Activated CD4-positive, alpha-beta T cell treated with anti-CD3 and anti-CD28 coated beads for 24 hours (primary cell): ENCODE measurements around the gene SH3GL1.
"Not testable (repeated sequence)": the region's sequence is repeated elsewhere in the genome, so short reads cannot be mapped to it uniquely, and the experiment has no call there.

Experiments
- DNase-seq, 2 donors: peaks; one replicate each; pipeline ENCODE4 v3.0.0-alpha.2; 2020; ENCODE audit warnings: low read depth in 2 of 2

SH3GL1 gene

DNA sequence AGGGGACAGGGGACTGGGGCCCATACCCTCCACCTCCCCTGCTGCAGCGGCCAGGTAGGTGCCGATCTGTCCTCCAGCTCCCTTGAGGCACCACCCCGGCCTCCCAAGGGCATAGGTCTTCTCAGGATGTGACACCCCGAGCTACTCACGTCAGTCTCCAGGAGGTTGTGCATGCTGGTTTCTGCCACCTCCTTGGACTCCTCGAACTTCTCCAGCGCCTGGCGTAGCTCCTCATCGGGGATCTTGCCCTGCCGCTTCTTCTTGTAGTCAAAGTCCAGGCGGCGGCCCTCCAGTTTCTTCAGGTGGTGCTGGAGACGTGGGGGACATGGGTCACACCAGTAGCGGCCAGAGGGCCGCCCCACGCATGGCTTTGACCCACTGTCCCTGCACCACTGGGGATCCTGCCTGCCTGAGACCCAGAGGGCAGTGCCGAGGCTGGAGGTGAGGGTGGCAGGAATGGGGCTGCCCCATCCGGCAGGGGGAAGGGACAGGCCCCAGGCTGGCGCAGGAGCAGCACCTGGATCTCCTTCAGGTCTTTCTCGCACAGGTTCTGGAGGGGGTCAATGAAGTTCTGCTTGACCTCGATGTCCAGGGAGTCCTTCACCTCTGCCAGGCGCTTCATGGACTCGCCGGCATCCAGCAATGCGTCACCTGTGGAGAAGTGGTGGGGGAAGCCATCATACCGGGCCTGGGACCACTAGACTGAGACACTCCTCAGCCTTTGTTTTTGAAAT lies 36.6 kb downstream of the SH3GL1 start:
- DNase-seq, result no peak

- no peak for DNase-seq
Observed at GRCh38 chr19:4362831-4363545, 37.4 kb downstream of the SH3GL1 start.

DNA sequence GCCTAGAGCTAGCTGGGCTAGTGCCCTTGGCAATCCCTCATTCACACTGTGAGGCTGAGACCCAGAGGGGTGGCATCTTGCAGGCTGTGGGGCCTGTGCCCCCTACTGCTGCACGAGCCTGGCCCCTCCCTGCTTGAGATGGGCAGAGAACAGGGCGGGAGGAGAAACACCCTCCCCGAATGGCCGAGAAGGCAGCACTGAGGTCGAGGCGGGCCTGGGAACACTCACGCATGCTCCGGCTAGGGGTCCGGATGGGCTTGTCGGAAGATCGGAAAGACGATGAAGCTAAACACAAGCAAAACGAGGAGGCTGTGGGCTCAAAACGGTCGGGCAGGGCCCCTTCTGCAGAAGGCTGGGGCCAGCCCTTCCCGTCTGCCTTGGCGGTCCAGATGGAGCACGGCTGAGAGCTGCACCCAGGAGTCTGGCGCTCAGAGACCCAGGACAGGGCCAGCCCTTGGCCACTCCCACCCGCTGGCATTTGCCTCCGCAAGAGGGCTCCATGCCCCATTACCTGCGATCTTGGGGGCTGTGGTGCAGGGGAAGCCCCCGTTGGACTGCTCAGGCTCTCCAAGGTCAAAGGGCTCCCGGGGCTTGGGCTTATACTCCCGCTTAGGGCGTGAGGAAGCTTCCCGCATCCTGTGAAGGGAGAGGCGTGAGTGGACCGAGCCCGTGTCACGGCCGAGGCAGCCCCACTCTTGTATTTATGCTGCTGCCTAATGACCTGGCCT lies 38.1 kb downstream of the SH3GL1 start:
- no peak for DNase-seq

GRCh38 chr19:4361152-4362046 lies 38.9 kb downstream of the SH3GL1 start:
- no peak for DNase-seq

- no peak for DNase-seq
Observed at GRCh38 chr19:4360641-4361151, 39.7 kb downstream of the SH3GL1 start.

GRCh38 chr19:4360081-4360569 lies 40.2 kb downstream of the SH3GL1 start:
- DNase-seq, result no peak

- DNase-seq, result no peak
Observed at GRCh38 chr19:4359627-4360000, 40.7 kb downstream of the SH3GL1 start.

- no peak for DNase-seq
Observed at GRCh38 chr19:4358709-4359626, 41.4 kb downstream of the SH3GL1 start.

DNA sequence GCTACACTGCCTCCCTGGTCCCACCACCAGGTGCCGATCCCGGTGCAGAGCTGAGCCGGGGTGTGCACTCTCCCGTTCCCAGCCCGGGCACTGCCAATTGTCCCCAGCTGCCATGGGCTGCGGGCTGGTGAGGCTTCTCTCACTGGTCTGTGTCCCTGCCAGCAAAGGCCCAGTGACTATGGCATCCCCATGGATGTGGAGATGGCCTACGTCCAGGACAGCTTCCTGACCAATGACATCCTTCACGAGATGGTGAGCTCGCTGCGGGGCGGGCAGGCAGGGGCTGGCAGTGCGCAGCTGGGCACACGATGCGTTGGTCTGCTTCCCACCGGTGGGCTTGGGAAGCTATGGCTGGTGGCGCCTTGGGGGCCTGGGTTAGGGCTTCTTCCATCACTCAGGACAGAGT lies 42.4 kb downstream of the SH3GL1 start:
- no peak for DNase-seq

DNA sequence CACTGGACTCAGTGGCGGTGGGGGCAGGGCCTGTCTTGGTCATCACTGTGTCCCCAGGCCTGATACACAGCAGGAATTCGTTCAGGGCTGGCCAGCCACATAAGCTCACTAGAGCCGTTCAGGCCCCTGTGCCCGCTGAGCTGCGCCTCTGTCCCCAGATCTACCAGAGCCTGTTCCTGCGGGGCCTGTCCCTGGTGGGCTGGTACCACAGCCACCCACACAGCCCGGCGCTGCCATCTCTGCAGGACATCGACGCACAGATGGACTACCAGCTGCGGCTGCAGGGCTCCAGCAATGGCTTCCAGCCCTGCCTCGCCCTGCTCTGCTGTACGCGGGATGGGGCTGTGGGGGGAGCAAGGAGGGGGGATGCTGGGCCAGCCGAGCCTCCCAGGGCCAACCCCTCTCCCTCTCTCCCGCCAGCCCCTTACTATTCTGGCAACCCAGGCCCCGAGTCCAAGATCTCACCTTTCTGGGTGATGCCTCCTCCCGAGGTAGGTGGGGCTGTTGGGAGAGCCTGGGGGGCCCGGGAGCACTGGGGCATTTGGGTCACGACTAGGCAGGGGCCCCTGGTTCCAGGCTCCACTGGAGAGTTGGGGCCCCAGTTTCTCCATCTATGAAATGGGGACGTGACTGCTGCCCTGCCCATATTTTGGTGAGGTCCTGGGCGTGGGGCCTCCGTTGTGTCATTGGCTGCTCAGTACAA lies 43.1 kb downstream of the SH3GL1 start:
- DNase-seq, result no peak

DNA sequence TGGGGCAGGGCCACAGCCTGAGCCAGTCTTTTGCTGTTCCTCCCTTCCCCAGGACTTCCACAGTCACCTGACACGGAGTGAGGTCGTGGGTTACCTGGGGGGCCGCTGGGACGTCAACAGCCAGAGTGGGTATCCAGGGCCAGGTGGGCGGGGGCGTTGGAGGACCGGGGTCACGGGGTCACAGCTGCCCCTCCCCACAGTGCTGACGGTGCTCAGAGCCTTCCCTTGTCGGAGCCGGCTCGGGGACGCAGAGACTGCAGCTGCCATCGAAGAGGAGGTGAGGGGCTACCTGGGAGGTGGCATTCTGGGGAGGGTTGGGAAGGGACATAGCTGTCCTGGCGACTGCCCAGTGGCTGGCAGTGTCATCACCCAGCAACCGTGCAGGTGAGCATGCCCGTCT lies 45.5 kb downstream of the SH3GL1 start:
- DNase-seq, result no peak

DNA sequence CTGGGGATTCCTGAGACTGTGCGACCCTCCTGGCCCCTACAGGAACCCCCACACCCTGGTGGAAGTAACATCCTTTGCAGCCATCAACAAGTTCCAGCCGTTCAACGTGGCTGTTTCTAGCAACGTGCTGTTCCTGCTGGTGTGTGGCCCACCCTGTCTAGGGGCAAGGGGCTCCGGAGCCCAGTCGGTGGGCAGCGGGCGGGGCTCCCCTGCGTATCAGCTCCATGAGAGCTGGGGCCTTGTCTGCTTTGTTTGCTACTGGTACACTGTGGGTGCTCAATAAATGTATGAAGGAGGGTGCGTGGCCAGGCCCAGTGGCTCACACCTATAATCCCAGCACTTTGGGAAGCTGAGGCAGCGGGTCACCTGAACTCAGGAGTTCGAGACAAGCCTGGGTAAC lies 46.1 kb downstream of the SH3GL1 start:
- DNase-seq, result no peak

DNA sequence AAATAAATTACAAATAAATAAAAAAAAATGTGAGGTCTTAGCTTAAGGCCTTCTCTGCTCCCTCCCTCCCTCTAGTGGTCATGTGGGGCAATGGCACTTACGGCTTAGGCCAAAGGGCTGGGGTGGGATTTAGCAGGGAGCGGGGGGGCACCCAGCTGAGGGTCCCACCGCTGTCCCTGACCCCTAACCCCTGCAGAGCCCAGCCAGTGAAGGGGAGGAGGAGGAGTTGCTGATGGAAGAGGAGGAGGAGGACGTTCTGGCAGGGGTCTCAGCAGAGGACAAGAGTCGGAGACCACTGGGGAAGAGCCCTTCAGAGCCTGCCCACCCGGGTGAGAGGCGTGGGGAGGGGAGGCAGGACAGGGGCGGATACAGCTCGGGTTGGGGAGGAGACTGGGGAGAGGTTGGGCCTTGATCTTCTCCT lies 47.6 kb downstream of the SH3GL1 start:
- peak; percentile 30 to 47 for DNase-seq

- DNase-seq, result no peak
Observed at GRCh38 chr19:4350726-4351125, 49.6 kb downstream of the SH3GL1 start.

GRCh38 chr19:4350111-4350510 lies 50.2 kb downstream of the SH3GL1 start:
- DNase-seq, result no peak

DNA sequence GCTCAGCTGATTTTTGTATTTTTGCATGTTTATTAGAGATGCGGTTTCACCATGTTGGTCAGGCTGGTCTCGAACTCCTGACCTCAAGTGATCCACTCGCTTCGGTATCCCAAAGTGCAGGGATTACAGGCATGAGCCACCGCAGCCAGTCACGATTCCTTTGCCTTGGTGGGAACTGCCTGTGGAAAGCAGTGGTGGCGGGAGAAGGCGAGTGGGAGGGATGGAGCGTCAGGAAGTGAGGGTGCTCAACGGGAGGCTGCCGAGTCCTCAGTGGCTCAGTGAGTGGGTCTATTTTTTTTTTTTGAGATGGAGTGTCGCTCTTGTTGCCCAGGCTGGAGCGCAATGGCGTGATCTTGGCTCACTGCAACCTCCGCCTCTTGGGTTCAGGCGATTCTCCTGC lies 51.1 kb downstream of the SH3GL1 start:
- not testable (repeated sequence) for DNase-seq

- no peak for DNase-seq
Observed at GRCh38 chr19:4347521-4347920, 52.8 kb downstream of the SH3GL1 start.

GRCh38 chr19:4346020-4346383 lies 54.3 kb downstream of the SH3GL1 start:
- DNase-seq, result no peak

GRCh38 chr19:4345342-4346019 lies 54.9 kb downstream of the SH3GL1 start:
- no peak for DNase-seq
